C4-2B (cell line): Measurements from ENCODE around the gene CNRIP1.

Experiments used
- CTCF ChIP-seq: fragments of 450-650 bp; conservative IDR thresholded peaks from 2 replicates; pipeline ENCODE4 v1.5.1; 2017; ENCODE audit warnings: mild to moderate bottlenecking
- ZFX ChIP-seq: fragments of 450-650 bp; IDR thresholded peaks from 2 replicates; pipeline ENCODE4 v1.6.1; 2017

GRCh38 chr2:68279691-68280090 lies 40.1 kb downstream of the CNRIP1 start:
- no peak for TF ChIP-seq CTCF
- TF ChIP-seq ZFX = no peak
